B cell (primary cell): ENCODE results near the gene NKX2-2. TPM values are rescaled to one million over a fixed set of nuclear protein-coding genes. Genes with fewer than 3 reads are reported as not detected.

Experiments
- ATAC-seq: fragments of 200-7000 bp; cut with Tn5 transposase; one replicate; pipeline ENCODE4 v1.10.0; 2021; ENCODE audit warnings: low read depth, mild to moderate bottlenecking, moderate number of reproducible peaks, moderate library complexity
- CTCF ChIA-PET: fragments of 350-600 bp; sonication (Branson Sonifier 250); formaldehyde crosslinking; loops from one replicate; lab custom pipeline; 2021; ENCODE audit warnings: antibody characterized with exemption, inconsistent platforms; lab: Charles Lee
- POLR2A ChIA-PET: fragments of 350-600 bp; sonication (Branson Sonifier 250); formaldehyde crosslinking; loops from one replicate; lab custom pipeline; 2021; ENCODE audit warnings: antibody characterized with exemption; lab: Charles Lee
- DNase-seq: peaks from one replicate; pipeline ENCODE4 v3.0.0; 2013
- H2AFZ ChIP-seq: 2 replicates; pipeline ENCODE4 v1.6.1; 2012; ENCODE audit warnings: mild to moderate bottlenecking, low read depth, low read length; ENCODE audit not compliant: insufficient read depth, poor library complexity, severe bottlenecking
- H3K27ac ChIP-seq, 2 donors: 1 replicate in 1 of 2; 2 replicates in 1 of 2; pipeline ENCODE4 v1.5.1; 2012 to 2013; ENCODE audit warnings: low read length in 2 of 2, mild to moderate bottlenecking in 2 of 2, moderate library complexity in 1 of 2
- H3K27me3 ChIP-seq, 4 experiments: fragments of 200-600 bp in 1 of 4; sonication (generic) in 1 of 4; replicated peaks in 1 of 4; 1 replicate in 2 of 4; 2 replicates in 2 of 4; pipeline versions ENCODE4 v1.6.1 to v1.7.0; 2013 to 2016; ENCODE audit warnings: low read length in 3 of 4, mild to moderate bottlenecking in 2 of 4, mixed read lengths in 1 of 4, moderate library complexity in 1 of 4; ENCODE audit not compliant: insufficient read depth in 4 of 4, control insufficient read depth in 3 of 4; ENCODE audit errors: control extremely low read depth in 1 of 4
- H3K36me3 ChIP-seq, 2 experiments: replicated peaks in 1 of 2; 1 replicate in 1 of 2; 2 replicates in 1 of 2; pipeline versions ENCODE4 v1.6.1 to v1.7.1; 2013; ENCODE audit warnings: low read length in 1 of 2; ENCODE audit not compliant: insufficient read depth in 2 of 2, control insufficient read depth in 1 of 2; ENCODE audit errors: control extremely low read depth in 1 of 2, extremely low read depth in 1 of 2
- H3K4me1 ChIP-seq, 2 donors: fragments of 200-600 bp in 1 of 2; sonication (generic) in 1 of 2; 1 replicate in 1 of 2; 2 replicates in 1 of 2; pipeline versions ENCODE4 v1.5.1 to v1.6.1; 2013 to 2017; ENCODE audit warnings: low read length in 2 of 2; ENCODE audit not compliant: control insufficient read depth in 2 of 2, insufficient read depth in 2 of 2
- H3K4me2 ChIP-seq: replicated peaks from 2 replicates; pipeline ENCODE3; 2012; ENCODE audit warnings: mild to moderate bottlenecking, low read depth, low read length; ENCODE audit not compliant: poor library complexity, severe bottlenecking
- H3K4me3 ChIP-seq, 5 experiments: fragments of 200-600 bp in 1 of 5; sonication (generic) in 1 of 5; 1 replicate in 3 of 5; 2 replicates in 2 of 5; pipeline versions ENCODE4 v1.5.1 to v1.7.0; 2011 to 2016; ENCODE audit warnings: low read length in 4 of 5, mild to moderate bottlenecking in 4 of 5, low read depth in 2 of 5, control low read depth in 1 of 5, moderate library complexity in 1 of 5; ENCODE audit not compliant: insufficient read depth in 1 of 5; ENCODE audit errors: control extremely low read depth in 1 of 5, extremely low read depth in 1 of 5
- H3K79me2 ChIP-seq: fragments of 200-600 bp; sonication (generic); one replicate; pipeline ENCODE4 v1.6.0; 2016; ENCODE audit warnings: low read length; ENCODE audit not compliant: control insufficient read depth, insufficient read depth
- H3K9ac ChIP-seq: fragments of 200-600 bp; sonication (generic); 2 replicates; pipeline ENCODE4 v1.6.1; 2017; ENCODE audit warnings: mild to moderate bottlenecking, low read length, moderate library complexity
- H3K9me3 ChIP-seq, 3 donors: one replicate each; pipeline versions ENCODE4 v1.6.1 to v1.7.1; 2013; ENCODE audit warnings: low read length in 2 of 3; ENCODE audit not compliant: control insufficient read depth in 2 of 3, insufficient read depth in 1 of 3; ENCODE audit errors: control extremely low read depth in 1 of 3
- H4K20me1 ChIP-seq: 2 replicates; pipeline ENCODE4 v1.6.0; 2012; ENCODE audit warnings: mild to moderate bottlenecking, low read length; ENCODE audit not compliant: insufficient read depth, control insufficient read depth, poor library complexity, severe bottlenecking
- H3K27ac Mint-ChIP-seq: one replicate; pipeline ENCODE4 v1.8.0; 2021; ENCODE audit warnings: mixed read lengths
- H3K27me3 Mint-ChIP-seq: one replicate; pipeline ENCODE4 v1.8.0; 2021; ENCODE audit warnings: mixed read lengths
- H3K4me1 Mint-ChIP-seq: one replicate; pipeline ENCODE4 v1.8.0; 2021; ENCODE audit warnings: mixed read lengths
- H3K4me3 Mint-ChIP-seq: one replicate; pipeline ENCODE4 v1.8.0; 2021; ENCODE audit warnings: mixed read lengths
- H3K9me3 Mint-ChIP-seq: one replicate; pipeline ENCODE4 v1.8.0; 2022; ENCODE audit warnings: mixed read lengths; ENCODE audit not compliant: insufficient read depth
- CTCF ChIP-seq: fragments of 200-600 bp; IDR thresholded peaks from one replicate; pipeline ENCODE4 v1.8.0; 2022; ENCODE audit warnings: antibody characterized with exemption, mild to moderate bottlenecking
- EZH2 ChIP-seq: IDR thresholded peaks from 2 replicates; pipeline ENCODE4 v1.6.1; 2012; ENCODE audit warnings: borderline replicate concordance, low read depth, mild to moderate bottlenecking, moderate library complexity, low read length; ENCODE audit not compliant: insufficient read depth, poor library complexity, severe bottlenecking
- WGBS: methylation state at CpG from one replicate; pipeline ENCODE4 v1.1.5; 2013; ENCODE audit warnings: missing lambda C conversion rate; ENCODE audit not compliant: insufficient coverage; 5-methylcytosine and 5-hydroxymethylcytosine counted together
- intact Hi-C: fragments of 100-400 bp; cut with micrococcal nuclease; formaldehyde crosslinking; loops from one replicate; pipeline ENCODE4 v1.10.0; 2022
- polyA plus RNA-seq: library from polyadenylated mRNA; depleted of rRNA; stranded (reverse); fragments of >200 nt; gene quantifications from 2 replicates; pipeline ENCODE4 v1.2.3, GENCODE V29; 2012
- total RNA-seq, 2 donors: library from RNA; stranded (reverse); fragments of 120-200 nt in 1 of 2; gene quantifications; 1 replicate in 1 of 2; 2 replicates in 1 of 2; pipeline versions ENCODE4 v1.2.3 to v1.2.4, GENCODE V29; 2013 to 2022

The NKX2-2 gene
- total and polyA plus RNA-seq, 2 donors (not counting 1 experiment from before 2014, with no cell fraction given), result not detected

- Histone ChIP-seq H3K4me1 (peaks cover 42 to 46% of the 10 kb centered on the region in 2 donors), H4K20me1 (no peaks in the 10 kb centered on the region), H3K36me3 (no peaks in the 10 kb centered on the region), H3K4me2 (peak overlapping the region; percentile 79), H3K27ac (no peak overlapping the region), H2AFZ (no peak overlapping the region), H3K4me3 (no peak overlapping the region), H3K9me3 (peaks cover 0 to 55% (median 0%) of the 10 kb centered on the region in 3 donors), H3K27me3 (peaks cover 0 to 92% (median 53%) of the 10 kb centered on the region in 4 experiments), H3K9ac (no peak overlapping the region), H3K79me2 (no peaks in the 10 kb centered on the region)
- Mint-ChIP-seq H3K27ac (no peak overlapping the region), H3K4me1 (peaks cover 29% of the 10 kb centered on the region), H3K4me3 (peak overlapping the region; percentile 38), H3K9me3 (no peaks in the 10 kb centered on the region), H3K27me3 (peaks cover 60% of the 10 kb centered on the region)
- POLR2A ChIA-PET, result no interaction called here
- intact Hi-C loops, result loop anchor here (5.0 kb wide), 1 partner anchor 409 kb away; no protein-coding TSS in a partner anchor
- ATAC-seq (no peak), DNase-seq (peak; percentile 16)
- 11% methylated on average over 11 of the region's 18 CpGs for WGBS
- CTCF ChIA-PET, result interaction anchor here (1.2 kb wide), 1 partner anchor 276 kb away, joined by 3 read pairs; no protein-coding TSS in a partner anchor
- TF ChIP-seq EZH2, result no peak
- no peak for TF ChIP-seq CTCF
These were observed 2.4 kb downstream of the NKX2-2 start for GRCh38 chr20:21511485-21511849.
